Stimulated activated CD8-positive, alpha-beta memory T cell treated with anti-CD3 and anti-CD28 coated beads, Interleukin-7, amount 100 ng/mL, for 4 hours (primary cell): Measurements from ENCODE around the gene FSTL3.
"Not testable (repeated sequence)": the region's sequence is repeated elsewhere in the genome, so short reads cannot be mapped to it uniquely, and the experiment has no call there.

Experiments
- DNase-seq, 2 donors: peaks; one replicate each; pipeline ENCODE4 v3.0.0-alpha.2; 2020; ENCODE audit warnings: low read depth in 2 of 2

FSTL3 gene

DNA sequence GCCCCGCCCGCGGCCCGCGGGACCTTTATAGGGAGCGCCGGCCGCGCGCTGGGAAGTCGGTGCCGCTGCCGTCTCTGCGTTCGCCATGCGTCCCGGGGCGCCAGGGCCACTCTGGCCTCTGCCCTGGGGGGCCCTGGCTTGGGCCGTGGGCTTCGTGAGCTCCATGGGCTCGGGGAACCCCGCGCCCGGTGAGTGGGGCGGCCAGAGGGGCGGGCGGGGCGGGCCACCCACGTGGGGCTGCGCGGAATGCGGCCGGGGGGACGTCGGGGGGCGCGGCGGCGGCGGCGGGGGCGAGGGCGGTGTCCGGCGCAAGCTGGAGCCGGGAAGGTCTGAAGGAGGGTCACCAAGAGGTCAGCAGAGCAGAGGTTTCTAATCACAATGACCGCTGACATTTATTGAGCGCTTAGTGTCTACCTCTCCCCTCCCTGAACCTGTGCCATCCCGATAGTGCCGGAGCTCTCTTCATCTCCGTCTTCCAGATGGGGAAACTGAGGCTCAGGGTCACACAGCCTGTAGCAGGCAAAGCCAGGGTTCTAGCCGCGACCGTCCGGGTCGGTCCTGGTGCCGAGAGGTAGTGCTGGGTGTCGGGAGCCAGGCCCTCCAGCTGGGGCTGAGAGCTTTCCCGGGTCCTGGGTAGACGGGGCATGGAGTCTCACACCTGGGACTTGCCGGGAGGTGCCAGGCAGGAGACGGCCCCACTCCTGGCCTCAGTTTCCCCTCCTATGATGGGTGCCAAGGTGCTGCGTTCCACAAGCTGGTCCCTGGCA is at the start of gene FSTL3:
Gene FSTL3 (plus strand): TSS at position 54 of the 767 bp plus-strand sequence. CDS start 32 bp downstream, at position 86.
- no peak for DNase-seq

- not testable (repeated sequence) for DNase-seq
Measured at GRCh38 chr19:626566-626965, 49.6 kb upstream of the FSTL3 start.

DNA sequence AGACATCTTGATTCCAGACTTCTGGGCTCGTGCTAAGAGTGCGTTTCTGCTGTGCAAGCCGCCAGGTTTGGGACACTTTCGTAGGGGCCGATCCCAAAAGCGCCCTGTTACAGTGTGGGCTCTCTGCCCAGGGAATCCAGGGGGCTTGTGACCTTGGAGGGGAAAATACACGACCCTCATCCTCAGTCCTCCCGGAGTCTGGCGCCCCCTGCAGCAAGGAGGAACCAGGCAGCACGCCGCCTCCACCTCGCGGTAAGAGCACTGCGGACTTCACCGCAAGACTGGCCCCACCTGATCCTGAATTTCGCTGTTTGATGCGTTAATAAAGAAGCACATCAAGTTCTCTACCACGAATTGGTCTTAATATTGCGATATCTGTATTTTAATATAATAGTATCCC is 48.0 kb upstream of the FSTL3 start:
- DNase-seq = no peak

DNA sequence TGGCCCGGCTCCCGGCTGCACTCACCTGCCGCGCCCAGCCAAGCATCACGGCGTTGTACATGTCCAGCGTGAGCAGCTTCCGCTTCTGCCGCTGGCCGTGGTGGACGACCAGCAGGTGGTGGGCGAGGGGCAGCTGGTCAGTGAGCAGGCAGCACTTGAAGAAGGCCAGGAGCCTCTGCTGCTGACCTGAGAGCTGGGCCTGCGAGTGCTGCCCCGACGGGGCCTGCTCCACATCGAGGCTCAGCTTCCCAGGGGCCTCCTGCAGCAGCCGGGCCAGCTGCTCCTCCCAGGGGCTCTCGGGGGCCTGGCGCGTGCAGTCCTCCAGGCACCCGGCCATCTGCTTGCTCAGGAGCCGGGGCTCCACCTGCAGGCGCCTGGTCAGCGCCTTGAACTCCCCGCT is 46.7 kb upstream of the FSTL3 start:
- DNase-seq = not testable (repeated sequence)

DNA sequence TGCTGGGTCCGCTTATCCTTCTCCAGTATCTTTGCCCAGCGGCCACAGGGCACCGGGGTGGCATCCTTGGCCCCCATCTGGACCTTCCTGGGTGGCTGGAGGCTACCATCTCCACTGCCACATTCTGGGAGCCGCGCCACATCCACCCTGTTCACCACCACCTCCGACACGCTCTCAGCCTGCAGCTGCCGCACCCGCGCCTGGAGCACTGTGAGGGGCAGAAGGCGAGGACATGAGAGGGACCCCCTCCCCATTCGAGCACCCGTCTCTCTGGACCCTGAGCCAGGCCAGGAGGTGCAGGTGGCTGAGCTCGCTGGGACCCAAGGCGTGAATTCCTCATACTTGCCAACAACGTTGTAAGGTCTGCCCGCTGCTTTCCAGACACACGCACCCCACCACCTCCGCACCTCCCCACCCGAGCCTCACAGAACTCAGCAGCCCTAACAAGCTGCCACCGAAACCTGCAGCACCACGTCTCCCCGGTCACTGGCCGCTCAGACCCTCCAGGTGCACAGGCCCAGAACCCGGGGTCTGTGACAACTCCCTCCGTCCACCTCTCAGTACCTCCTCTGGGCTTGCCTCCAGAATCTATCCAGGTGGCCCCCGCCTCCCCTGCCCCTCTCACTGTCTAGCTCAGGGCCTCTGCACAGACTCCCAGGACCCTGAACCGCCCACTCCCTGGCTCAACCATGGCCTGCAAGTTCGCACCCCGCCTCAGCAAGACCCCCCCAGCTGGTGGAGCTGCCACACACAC is 46.1 kb upstream of the FSTL3 start:
- no peak for DNase-seq

- no peak for DNase-seq
Measured at GRCh38 chr19:632579-633067, 43.6 kb upstream of the FSTL3 start.

- peak; percentile 95 for DNase-seq
Measured at GRCh38 chr19:633068-633785, 43.0 kb upstream of the FSTL3 start, which contains the start of gene POLRMT. Gene POLRMT, minus strand, starts transcription at chr19:633537. Its CDS starts 25 bp downstream, at chr19:633512.

DNA sequence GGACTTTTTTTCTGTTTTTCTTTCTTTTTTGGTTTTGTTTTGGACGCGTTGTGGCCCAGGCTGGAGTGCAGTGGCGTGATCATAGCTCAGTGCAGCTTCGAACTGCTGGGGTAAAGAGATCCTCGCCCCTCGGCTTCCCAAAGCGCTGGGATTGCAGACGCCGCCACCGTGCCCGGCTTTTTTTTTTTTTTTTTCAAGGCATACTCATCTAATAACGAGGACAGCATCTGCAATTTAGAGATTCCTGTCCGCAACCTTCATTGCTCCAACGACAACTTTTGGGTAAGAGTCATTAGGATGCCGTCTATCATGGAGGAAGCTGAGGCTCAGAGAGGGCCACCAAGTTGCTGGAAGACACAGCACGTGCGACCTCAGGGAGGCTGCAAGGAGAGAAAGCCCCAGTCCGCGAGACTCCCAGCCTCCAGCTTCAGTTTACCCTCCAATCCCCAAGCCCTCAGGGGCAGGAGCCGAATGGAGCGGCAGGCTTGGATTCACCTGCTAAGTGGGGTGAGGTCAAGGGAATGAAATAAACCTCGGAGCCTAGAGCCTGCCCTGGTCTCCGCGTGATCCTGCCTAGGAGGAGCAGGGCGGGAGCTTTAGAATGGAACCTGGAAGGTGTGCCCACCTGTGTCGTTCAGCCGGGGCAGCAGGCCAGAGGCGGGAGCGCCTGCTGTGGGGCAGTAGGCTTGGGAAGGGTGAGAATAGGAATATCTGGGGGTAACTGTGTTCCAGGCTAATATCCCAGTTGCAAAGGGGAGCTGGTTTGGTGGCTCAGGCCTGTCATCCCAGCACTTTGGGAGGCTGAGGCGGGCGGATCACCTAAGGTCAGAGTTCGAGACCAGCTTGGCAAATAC is 42.2 kb upstream of the FSTL3 start:
- DNase-seq = no peak

- no peak for DNase-seq
Measured at GRCh38 chr19:634975-635652, 41.1 kb upstream of the FSTL3 start.

DNA sequence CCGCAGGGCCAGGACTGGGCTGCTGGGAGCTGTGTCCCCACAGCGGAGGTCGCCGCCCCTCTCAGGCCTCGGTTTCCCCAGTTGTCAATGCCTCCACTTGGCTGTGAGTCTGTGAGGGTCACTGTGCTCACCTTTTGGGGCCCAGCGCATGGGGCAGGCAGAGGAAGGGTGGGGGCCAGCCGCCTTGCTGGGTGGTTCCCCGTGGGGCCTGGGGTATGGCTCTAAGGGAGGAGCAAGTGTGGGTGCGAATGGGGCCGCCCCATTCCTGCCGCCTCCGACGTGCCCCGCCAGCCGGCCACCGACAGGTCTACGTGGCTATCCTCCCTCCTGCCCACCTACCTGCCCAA is 37.3 kb upstream of the FSTL3 start:
- no peak for DNase-seq

GRCh38 chr19:639253-640160 is 36.7 kb upstream of the FSTL3 start, which contains the start of gene FGF22:
Gene FGF22, plus strand, starts transcription at chr19:639879. Its CDS starts 47 bp downstream, at chr19:639926.
- DNase-seq = peak; percentile 91 to 96

- no peak for DNase-seq
Measured at GRCh38 chr19:640161-640558, 36.0 kb upstream of the FSTL3 start.

GRCh38 chr19:640606-641189 is 35.5 kb upstream of the FSTL3 start:
- DNase-seq = no peak

DNA sequence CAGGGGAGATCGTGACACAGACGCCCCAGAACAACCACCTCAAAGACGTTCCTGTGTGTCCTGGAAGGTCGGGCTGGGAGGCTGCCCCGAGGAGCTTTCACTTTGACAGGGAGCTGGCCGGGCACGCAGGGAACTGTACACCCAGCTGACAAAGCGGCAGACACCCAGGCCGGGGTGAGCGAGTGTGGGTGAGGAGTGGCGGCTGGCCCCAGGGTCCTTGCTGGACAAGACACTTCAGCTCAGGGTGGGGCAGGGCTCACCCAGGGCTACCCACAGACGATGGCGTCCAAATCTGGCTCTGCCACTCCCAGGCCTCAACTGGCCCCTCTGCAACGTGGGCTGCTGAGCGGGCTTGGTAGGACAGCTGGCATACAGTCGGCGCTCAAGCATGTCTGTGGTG is 34.5 kb upstream of the FSTL3 start:
- DNase-seq = no peak

DNA sequence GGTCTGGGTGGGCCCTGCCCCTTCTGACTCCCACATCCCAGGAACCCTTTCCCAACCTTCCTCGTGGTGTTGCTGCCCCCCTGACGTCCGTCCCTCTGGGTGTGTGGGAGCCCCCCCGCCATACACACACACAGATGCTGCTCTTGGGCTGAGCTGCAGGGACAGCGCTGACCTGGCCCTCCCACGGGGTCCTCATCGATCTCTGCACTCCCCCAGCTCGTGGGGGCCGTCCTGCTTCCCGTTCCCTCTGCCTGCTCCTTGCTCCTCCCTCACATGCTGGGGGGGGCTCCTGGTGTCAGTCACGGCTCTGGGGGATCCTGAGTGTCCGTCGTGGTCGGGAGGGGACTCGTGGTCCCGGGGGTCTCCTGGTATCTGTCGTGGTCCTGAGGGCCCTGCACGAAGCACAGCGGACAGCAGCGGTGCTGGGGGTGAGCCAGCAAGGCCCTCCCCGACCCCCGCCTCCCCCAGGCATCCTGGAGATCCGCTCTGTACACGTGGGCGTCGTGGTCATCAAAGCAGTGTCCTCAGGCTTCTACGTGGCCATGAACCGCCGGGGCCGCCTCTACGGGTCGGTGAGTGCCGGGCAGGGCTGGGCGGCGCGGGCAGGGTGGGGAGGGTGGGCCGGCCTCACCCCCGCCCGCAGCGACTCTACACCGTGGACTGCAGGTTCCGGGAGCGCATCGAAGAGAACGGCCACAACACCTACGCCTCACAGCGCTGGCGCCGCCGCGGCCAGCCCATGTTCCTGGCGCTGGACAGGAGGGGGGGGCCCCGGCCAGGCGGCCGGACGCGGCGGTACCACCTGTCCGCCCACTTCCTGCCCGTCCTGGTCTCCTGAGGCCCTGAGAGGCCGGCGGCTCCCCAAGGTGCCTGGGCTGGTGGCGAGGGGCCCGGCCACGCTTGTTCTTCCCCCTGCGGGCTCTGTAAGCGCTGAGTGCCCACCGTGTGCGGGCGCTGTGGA is 33.1 kb upstream of the FSTL3 start:
- no peak for DNase-seq

- no peak for DNase-seq
Measured at GRCh38 chr19:643736-644135, 32.5 kb upstream of the FSTL3 start.

DNA sequence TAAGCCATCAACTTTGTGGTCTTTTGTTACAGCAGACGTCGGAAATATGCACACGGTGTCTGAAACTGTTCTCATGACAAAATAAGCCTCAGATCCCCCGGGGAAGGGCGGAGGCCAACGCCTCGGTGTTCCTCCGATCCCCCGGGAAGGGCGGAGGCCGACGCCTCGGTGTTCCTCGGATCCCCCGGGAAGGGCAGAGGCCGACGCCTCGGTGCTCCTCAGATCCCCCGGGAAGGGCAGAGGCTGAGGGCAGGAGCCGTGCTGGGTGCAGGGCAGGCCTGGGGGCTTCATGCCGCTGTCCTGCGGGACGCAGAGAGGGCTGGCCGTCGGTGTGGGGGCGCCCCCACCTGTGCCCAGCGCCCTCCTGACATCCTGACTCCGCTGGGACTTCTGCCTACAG is 31.8 kb upstream of the FSTL3 start:
- DNase-seq = no peak

DNA sequence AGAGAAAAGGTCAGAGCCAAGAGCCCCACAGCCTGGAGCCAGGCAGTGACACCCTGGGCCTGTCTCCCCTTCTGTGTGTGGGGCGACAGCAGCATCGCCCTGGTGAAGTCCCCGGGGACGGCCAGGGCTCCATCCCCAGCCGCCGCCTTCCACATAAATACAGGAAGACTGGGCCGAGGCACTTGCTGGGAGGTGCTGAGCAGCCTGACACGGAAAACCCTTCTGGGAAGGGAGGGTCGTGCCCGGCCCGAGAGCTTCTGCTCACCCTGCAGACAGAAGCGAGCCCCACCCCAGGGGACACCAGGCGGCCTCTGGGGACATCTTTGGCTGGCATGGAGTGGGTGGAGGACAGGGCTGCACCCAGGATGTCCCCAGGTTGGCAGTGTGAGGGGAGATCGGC is 31.4 kb upstream of the FSTL3 start:
- no peak for DNase-seq
